Measurements from ENCODE around the gene CHRM1. TPM values are rescaled to one million over a fixed set of nuclear protein-coding genes. Genes with fewer than 3 reads are reported as not detected.

Gene CHRM1
- polyA plus RNA-seq, 2 of the 4 experiments (the other 2 are of a cell fraction), result not detected

DNA sequence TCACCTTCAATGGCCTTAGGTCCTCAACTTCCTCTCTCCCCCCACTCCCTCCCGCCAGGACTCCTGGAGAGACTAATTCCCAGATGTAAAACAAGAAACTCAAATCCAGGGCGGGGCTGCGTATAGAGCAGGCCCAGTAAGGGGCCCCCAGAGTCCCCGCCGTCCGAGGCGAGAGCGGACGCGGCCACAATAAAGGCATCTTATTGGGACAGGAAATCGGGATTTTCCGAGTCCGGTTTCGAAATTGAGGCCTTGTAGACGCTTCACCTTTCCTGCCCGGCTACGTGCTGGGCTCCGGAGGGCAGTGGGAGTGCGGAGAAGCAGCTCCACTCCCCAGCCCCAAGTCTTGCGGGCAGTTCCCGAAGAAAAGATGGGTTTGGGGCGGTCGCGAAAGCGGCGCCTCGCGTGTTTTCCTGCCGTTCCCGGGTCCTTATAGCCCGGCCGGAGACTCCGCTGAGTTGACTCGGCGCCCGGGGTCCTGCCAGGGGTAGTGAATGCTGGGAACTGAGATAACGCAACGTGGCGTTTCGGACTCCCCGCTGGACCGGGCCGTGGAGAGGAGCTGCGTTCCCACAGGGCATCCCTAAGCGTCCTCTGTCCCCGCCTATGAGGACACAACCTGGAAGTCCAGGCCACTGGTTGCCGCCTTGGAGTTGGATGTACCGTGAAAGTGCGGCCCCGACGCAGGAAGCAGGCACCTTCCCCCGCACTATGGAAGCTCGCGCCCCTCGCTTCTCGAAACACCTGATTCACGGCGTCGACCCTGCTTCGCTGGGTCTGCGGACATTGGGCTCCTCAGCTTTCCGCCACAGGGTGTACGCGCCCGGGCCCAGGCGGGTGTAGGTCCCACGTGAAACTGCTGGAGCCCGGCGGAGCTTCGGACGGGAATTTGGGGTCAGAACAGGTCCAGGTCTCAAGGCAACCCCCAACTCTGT, 4.8 kb upstream of the CHRM1 start:
- H3K4me2 ChIP-seq, result no peak overlapping the region
- no peak overlapping the region for H3K4me3 ChIP-seq
- CTCF ChIA-PET, result interaction anchor here (2.1 to 12.3 kb wide), 3 partner anchors 19 to 98 kb away, joined by 10 to 174 read pairs (median 36); no protein-coding TSS in a partner anchor
- no peak for DNase-seq (ENCODE audit: low read depth in 1 of 2, low spot score in 1 of 2)
- no peak for ATAC-seq
- WGBS (ENCODE audit: missing lambda C conversion rate), result 83% methylated on average over 68 of the region's 71 CpGs
- no peak overlapping the region for H3K27ac ChIP-seq
- POLR2A ChIA-PET, result no interaction called here
- H3K4me1 ChIP-seq, result peaks cover 26% of the 10 kb centered on the region
- TF ChIP-seq SMC3 (IDR thresholded peaks at IDR 0.05) (no peak), CHD2 (IDR thresholded peaks at IDR 0.05; ENCODE audit: low read length, partially characterized antibody) (no peak), MAX (IDR thresholded peaks at IDR 0.05) (no peak), MAZ (IDR thresholded peaks at IDR 0.05; ENCODE audit: borderline replicate concordance, low read depth, low read length) (no peak), MYC (IDR thresholded peaks at IDR 0.05; ENCODE audit: borderline replicate concordance, low read length) (no peak), ELK1 (IDR thresholded peaks at IDR 0.05; ENCODE audit: low read depth, low read length) (no peak), HMGXB4 (CRISPR knock-in tag; IDR thresholded peaks at IDR 0.05; ENCODE audit: borderline replicate concordance) (no peak), CTCF (IDR thresholded peaks at IDR 0.05) (no peak), KDM5A (IDR thresholded peaks at IDR 0.05) (no peak), MAFK (IDR thresholded peaks at IDR 0.05; ENCODE audit: partially characterized antibody) (no peak), EHF (CRISPR knock-in tag; IDR thresholded peaks at IDR 0.05) (no peak), HDAC2 (IDR thresholded peaks at IDR 0.05) (no peak), POLR2A (IDR thresholded peaks at IDR 0.05; ENCODE audit: low read length) (no peak), JUNB (IDR thresholded peaks at IDR 0.05) (no peak), EHMT2 (IDR thresholded peaks at IDR 0.05; ENCODE audit: low read depth) (no peak), USF2 (IDR thresholded peaks at IDR 0.05) (no peak), ESRRA (IDR thresholded peaks at IDR 0.05; ENCODE audit: borderline replicate concordance, low read length) (no peak)
- TF ChIP-seq, protein P1, sequence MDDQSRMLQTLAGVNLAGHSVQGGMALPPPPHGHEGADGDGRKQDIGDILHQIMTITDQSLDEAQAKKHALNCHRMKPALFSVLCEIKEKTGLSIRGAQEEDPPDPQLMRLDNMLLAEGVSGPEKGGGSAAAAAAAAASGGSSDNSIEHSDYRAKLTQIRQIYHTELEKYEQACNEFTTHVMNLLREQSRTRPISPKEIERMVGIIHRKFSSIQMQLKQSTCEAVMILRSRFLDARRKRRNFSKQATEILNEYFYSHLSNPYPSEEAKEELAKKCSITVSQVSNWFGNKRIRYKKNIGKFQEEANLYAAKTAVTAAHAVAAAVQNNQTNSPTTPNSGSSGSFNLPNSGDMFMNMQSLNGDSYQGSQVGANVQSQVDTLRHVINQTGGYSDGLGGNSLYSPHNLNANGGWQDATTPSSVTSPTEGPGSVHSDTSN (IDR thresholded peaks at IDR 0.05), result no peak
- FAIRE-seq, result no peak
- H3K9me3 ChIP-seq, result peaks cover 4% of the 10 kb centered on the region; the same call in 1 of the 3 replicates

DNA sequence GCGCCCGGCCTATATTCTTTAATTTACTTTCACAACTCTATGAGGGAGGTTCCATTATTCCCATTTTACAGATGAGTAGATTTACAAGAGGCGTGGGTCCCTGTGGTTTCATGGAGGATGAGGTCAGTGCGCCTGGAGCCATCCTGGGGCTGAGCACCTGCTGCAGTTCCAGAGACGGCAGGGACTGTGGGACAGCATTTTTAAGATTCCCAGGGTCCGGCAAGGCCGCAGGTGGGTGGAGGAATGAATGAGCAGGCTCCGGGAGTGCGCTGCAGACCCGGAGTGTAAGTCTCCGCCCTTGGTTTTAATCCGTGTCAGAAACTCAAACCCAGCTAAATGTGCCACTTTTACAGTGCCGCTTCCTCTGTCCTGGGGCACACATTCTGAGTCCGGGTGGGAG, 4.1 kb upstream of the CHRM1 start:
- no peak for FAIRE-seq
- ChIA-PET CTCF (interaction anchor here (12.3 kb wide), 1 partner anchor 18 kb away, joined by 174 read pairs; no protein-coding TSS in a partner anchor), POLR2A (no interaction called here)
- Histone ChIP-seq H3K4me2 (no peak overlapping the region), H3K27ac (no peak overlapping the region), H3K4me1 (peaks cover 26% of the 10 kb centered on the region), H3K4me3 (no peak overlapping the region), H3K9me3 (peaks cover 4% of the 10 kb centered on the region; the same call in 1 of the 3 replicates)
- no peak for ATAC-seq
- DNase-seq (ENCODE audit: low read depth in 1 of 2, low spot score in 1 of 2), result no peak
- TF ChIP-seq CHD4 (IDR thresholded peaks at IDR 0.05; ENCODE audit: borderline replicate concordance), result no peak
- TF ChIP-seq FOSB (CRISPR knock-in tag; IDR thresholded peaks at IDR 0.05), result no peak
- TF ChIP-seq SMC3 (IDR thresholded peaks at IDR 0.05), result no peak
- TF ChIP-seq, protein P2, sequence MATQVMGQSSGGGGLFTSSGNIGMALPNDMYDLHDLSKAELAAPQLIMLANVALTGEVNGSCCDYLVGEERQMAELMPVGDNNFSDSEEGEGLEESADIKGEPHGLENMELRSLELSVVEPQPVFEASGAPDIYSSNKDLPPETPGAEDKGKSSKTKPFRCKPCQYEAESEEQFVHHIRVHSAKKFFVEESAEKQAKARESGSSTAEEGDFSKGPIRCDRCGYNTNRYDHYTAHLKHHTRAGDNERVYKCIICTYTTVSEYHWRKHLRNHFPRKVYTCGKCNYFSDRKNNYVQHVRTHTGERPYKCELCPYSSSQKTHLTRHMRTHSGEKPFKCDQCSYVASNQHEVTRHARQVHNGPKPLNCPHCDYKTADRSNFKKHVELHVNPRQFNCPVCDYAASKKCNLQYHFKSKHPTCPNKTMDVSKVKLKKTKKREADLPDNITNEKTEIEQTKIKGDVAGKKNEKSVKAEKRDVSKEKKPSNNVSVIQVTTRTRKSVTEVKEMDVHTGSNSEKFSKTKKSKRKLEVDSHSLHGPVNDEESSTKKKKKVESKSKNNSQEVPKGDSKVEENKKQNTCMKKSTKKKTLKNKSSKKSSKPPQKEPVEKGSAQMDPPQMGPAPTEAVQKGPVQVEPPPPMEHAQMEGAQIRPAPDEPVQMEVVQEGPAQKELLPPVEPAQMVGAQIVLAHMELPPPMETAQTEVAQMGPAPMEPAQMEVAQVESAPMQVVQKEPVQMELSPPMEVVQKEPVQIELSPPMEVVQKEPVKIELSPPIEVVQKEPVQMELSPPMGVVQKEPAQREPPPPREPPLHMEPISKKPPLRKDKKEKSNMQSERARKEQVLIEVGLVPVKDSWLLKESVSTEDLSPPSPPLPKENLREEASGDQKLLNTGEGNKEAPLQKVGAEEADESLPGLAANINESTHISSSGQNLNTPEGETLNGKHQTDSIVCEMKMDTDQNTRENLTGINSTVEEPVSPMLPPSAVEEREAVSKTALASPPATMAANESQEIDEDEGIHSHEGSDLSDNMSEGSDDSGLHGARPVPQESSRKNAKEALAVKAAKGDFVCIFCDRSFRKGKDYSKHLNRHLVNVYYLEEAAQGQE (IDR thresholded peaks at IDR 0.05), result no peak
- no peak for TF ChIP-seq HOXA7 (CRISPR knock-in tag; IDR thresholded peaks at IDR 0.05)
- TF ChIP-seq HDAC2 (IDR thresholded peaks at IDR 0.05), result no peak
- no peak for TF ChIP-seq SREBF2 (IDR thresholded peaks at IDR 0.05)
- TF ChIP-seq TFCP2L1 (CRISPR knock-in tag; IDR thresholded peaks at IDR 0.05), result no peak
- TF ChIP-seq MYC (IDR thresholded peaks at IDR 0.05; ENCODE audit: borderline replicate concordance, low read length), result no peak
- 79% methylated on average over 14 of the region's 14 CpGs for WGBS (ENCODE audit: missing lambda C conversion rate)
